Measurements from ENCODE around the gene ITIH6.
"Not testable (repeated sequence)": the region's sequence is repeated elsewhere in the genome, so short reads cannot be mapped to it uniquely, and the experiment has no call there.

DNA sequence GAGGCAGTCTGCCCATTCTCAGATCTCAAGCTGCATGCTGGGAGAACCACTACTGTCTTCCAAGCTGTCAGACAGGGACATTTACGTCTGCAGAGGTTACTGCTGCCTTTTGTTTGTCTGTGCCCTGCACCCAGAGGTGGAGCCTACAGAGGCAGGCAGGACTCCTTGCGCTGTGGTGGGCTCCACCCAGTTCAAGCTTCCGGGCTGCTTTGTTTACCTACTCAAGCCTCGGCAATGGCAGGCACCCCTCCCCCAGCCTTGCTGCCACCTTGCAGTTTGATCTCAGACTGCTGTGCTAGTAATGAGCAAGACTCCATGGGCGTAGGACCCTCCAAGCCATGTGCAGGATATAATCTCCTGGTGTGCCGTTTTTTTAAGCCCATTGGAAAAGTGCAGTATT, 59.5 kb downstream of the ITIH6 start:
- TF ChIP-seq, protein P1, sequence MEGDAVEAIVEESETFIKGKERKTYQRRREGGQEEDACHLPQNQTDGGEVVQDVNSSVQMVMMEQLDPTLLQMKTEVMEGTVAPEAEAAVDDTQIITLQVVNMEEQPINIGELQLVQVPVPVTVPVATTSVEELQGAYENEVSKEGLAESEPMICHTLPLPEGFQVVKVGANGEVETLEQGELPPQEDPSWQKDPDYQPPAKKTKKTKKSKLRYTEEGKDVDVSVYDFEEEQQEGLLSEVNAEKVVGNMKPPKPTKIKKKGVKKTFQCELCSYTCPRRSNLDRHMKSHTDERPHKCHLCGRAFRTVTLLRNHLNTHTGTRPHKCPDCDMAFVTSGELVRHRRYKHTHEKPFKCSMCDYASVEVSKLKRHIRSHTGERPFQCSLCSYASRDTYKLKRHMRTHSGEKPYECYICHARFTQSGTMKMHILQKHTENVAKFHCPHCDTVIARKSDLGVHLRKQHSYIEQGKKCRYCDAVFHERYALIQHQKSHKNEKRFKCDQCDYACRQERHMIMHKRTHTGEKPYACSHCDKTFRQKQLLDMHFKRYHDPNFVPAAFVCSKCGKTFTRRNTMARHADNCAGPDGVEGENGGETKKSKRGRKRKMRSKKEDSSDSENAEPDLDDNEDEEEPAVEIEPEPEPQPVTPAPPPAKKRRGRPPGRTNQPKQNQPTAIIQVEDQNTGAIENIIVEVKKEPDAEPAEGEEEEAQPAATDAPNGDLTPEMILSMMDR (IDR thresholded peaks at IDR 0.05), result not testable (repeated sequence)
- TF ChIP-seq POLR2A (IDR thresholded peaks at IDR 0.05), result not testable (repeated sequence)

Data from body of pancreas (tissue), 4 donors.